Measurements from ENCODE around the gene SLC43A2.
"Not testable (repeated sequence)": the region's sequence is repeated elsewhere in the genome, so short reads cannot be mapped to it uniquely, and the experiment has no call there.

The SLC43A2 gene

GRCh38 chr17:1588821-1589585 is 39.6 kb downstream of the SLC43A2 start:
- DNase-seq, result no peak

DNA sequence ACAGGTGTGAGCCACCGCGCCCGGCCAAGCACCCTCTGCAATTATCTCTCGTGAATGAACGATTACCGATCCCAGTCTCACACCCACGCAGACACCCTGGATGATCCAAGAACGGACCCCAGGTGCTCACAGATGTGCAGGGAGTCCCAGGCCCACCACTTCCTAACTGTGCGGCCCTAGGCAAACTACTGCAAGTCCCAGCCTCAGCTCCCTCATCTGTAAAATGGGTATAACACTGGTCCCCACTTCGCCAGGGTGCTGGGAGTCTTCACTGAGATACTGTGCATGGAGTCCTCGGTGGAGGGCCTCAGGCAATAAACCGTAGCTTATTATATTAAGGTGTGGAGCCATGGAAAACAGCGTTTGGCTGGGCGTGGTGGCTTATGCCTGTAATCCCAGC is 44.5 kb downstream of the SLC43A2 start:
- no peak for DNase-seq

GRCh38 chr17:1583556-1583955 is 45.1 kb downstream of the SLC43A2 start:
- DNase-seq, result no peak

- no peak for DNase-seq
Observed at GRCh38 chr17:1582374-1582773, 46.3 kb downstream of the SLC43A2 start.

- no peak for DNase-seq
Observed at GRCh38 chr17:1580979-1581676, 47.5 kb downstream of the SLC43A2 start.

GRCh38 chr17:1578029-1578428 is 50.6 kb downstream of the SLC43A2 start:
- DNase-seq, result no peak

DNA sequence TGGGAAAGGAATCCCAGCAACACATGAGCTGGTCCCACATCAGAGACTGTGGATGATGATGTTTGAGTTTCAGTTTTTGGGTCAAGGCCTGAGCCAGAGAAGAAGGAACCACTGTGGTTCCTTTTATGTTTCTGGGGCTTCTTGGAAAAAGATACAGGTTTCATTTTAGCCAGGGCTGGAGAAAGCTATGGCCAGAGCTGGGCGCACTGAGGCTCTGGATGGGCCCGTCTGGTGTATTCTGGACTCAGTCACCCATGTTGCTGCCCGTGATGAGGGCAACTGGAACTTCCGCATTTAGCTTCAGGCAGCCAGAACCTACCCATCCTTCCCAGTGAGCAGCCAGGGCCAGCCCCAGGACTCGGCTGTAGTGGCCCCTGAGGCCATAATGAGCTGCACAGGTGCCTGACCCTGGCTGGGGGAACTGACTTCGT is 51.0 kb downstream of the SLC43A2 start:
- no peak for DNase-seq

DNA sequence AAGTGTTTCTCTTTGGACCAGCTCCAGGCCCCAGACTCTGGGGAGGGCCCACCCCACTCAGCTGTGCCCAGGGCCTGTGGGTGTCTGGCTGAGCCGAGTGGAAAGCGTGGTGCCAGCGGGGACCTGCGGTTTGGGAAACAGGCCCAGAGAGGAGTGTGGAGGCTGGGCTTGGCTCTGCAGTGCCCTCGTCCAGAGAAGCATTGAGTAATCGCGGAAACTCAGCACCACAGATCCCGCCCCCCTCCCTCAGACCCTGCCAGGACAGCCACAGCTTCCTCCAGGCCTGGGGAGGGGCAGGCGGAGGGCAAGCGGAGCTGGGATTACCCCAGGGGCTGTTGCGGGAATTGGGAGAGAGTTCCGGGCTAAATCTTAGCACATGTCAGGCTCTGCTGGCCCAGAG is 51.5 kb downstream of the SLC43A2 start:
- DNase-seq, result peak; percentile 84

- no peak for DNase-seq
Observed at GRCh38 chr17:1576500-1576899, 52.1 kb downstream of the SLC43A2 start.

GRCh38 chr17:1574697-1575471 is 53.8 kb downstream of the SLC43A2 start:
- no peak for DNase-seq

DNA sequence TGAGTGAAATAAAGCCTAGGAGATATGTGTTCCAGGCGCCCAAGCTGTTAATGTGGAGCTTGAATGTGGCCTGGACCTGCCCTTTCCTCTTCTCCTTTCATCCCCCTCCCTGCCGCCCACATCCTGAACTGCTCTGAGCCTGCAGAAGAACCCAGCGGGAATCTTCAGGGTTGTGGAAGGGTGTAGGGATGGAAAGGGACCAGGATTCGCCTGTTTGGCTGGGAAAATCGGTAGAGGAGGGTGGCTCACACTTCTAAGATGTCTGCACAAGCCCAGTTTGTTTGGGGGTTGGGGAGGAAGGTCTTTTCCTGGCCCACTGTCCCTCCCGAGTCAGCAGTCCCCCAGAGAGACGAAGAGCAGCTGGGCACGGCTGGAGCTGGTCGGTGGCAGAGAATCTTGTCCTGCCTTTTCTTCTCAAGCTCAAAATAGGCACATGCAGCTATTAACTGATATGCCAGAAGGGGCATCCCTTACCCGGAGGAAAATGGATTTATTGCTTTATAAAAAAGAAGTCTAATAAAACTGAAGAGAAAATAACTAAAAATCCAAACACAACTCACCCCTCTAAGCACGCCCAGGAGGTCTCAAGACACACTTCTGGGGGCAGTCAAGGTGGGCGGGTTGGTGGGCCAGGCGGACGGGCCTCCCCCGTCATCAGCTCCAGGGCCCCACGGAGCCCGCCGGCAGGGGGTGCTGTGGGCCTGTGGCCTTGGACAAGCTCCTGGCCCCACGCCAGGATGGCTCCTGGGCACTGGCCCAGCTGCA is 54.5 kb downstream of the SLC43A2 start:
- peak; percentile 59 for DNase-seq

DNA sequence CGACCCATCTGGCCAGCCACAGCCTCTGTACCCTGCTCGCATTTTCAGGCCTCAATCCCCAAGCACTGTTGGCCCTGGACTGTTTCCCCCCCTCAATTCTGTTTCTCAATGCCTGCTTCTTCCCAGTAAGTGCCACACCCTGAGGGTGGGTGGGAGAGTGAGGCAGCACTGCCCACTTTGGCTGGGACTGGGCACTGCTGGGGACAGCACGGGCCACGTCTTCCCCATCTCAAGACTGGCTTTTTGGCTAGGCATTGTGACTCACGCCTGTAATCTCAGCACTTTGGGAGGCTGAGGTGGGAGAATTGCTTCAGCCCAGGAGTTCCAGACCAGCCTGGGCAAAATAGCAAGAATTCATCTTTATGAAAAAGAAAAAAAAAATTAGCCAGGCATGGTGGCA is 56.0 kb downstream of the SLC43A2 start:
- DNase-seq, result not testable (repeated sequence)

DNA sequence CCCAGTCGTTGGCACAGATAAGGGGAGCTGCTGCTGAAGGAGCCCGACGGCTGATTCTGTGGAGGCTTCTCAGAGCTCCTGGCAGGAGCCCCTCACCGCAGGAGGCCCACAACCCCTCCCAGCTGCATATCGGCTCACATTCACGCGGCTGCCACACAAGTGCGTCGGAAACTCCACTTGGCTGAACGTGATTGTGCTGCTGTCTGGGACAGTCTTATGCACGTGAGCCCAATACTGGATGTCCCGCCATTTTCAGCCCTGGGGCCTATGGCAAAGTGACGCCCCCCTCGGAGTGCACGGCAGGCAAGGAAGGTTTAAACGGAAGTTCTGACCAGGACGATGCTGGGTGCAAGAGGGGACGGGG is 57.3 kb downstream of the SLC43A2 start:
- DNase-seq, result no peak

GRCh38 chr17:1568950-1569810 is 59.5 kb downstream of the SLC43A2 start:
- no peak for DNase-seq

DNA sequence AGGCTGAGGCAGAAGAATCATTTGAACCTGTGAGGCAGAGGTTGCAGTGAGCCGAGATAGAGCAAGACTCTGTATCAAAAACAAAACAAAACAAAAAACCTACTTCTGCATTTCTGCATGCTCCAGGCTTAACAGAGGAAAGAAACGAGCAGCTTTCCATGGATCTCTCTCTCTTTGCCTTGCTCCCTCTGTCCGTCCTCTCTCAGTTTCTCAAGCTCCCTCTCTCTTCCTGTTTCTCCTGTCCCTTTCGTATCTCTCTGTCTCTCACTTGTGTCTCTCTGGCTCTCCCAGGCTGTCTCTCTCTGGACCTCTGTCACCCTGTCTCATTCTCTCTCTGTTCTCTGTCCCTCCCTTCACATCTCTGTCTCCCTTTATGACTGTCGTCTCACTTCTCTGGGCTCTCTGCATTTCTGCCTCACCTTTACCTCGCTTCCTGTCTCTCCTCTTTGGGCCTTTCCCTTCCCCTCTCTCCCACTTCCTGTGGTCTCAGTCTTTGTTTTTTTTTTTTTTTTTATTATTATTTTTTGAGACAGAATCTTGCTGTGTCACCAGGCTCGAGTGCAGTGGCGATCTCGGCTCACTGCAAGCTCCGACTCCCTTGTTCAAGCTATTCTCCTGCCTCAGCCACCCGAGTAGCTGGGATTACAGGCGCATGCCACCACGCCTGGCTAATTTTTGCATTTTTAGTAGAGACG is 62.0 kb downstream of the SLC43A2 start:
- DNase-seq, result no peak

DNA sequence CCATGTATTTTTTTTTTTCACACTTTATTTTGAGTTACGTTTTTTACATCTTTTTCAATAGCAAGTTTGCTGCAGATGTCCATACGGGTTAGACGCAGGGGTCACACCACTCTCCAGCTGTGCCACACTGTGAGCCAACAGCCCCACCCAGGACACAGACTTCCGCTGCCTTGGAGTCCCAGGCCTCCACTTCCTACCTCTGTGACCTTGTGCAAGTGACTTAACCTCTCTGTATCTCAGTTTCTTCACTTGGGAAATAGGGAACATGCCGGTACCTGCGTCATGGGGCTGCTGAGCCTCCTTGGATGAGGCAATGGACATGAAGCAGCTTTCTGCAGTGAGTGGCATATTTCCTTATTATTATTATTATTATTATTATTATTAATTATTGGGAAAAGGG is 62.8 kb downstream of the SLC43A2 start:
- no peak for DNase-seq

DNA sequence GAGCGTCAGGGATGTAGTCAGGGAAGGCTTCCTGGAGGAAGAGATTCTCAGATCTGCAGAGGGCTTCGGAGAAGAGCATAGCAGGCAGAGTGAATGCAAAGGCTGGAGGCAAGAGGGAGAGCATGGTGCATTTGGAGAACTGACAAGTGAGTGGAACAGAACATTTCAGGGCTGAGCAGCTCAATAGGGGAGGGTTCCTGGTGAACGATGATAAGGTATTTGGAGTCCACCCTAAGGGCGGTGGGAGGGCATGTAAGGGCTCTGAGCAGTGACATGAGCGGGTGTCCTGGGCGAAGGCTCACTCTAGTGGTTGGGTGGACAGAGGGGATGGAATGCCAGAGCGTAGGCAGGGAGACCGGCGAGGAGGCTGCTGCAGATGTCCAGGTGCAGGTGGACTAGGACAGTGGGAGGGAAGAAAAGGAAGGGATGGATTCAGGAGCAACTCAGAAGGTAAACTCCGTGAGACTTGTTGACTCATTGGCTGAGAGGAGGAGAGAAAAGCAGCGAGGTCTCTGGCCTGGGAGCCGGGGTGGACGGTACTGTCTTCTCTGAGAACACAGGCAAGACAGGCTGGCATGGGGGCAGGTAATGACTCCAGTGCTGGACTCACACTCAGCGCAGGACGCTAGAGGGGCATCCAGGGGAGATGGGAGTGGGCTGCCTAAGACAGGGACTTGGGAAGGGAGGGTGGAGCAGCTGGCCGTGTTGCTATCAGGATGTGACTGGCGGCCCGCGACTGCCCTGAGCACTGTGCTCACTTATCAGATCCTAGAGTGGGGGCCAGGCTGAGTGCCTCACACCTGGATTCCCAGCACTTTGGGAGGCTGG is 64.6 kb downstream of the SLC43A2 start:
- DNase-seq, result no peak

- not testable (repeated sequence) for DNase-seq
Observed at GRCh38 chr17:1563471-1563785, 65.2 kb downstream of the SLC43A2 start.

DNA sequence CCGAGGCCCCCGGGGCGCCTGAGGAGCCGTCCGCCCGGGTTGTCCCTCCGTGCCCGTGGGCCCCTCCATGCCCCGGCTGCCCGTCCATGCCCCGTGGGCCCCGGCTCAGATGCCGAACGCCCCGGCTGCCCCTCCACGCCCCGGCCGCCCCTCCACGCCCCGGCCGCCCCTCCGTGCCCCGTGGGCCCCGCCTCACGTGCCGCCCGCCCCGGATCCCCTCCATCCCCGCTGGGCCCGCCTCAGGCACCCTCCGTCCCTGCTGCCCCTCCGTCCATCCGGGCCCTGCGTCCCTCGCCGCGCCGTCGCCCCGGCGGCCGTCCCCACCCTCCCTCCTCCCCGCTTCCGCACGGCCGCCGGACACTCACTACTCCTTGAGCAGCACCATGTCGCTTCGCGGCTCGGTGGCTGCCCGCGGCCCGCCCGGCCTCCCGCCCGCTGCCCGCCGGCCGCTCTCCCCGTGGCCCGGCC is 66.4 kb downstream of the SLC43A2 start:
- DNase-seq, result no peak

GRCh38 chr17:1561420-1562175 is 67.0 kb downstream of the SLC43A2 start:
- no peak for DNase-seq
